IMR-90 (cell line): ENCODE data around the gene DNAH6. TPM values are rescaled to one million over a fixed set of nuclear protein-coding genes. Genes with fewer than 3 reads are reported as not detected.

Experiments
- ATAC-seq: fragments of 200-7000 bp; cut with Tn5 transposase; 2 replicates; pipeline ENCODE4 v1.9.1; 2020; ENCODE audit warnings: low read depth, mild to moderate bottlenecking, moderate library complexity
- BruUV-seq: library from RNA; stranded (reverse); fragments of 400-500 nt; replicated peaks from 2 replicates; lab custom pipeline; 2021; lab: Mats Ljungman, UMichigan
- CTCF ChIA-PET: fragments of 300-600 bp; formaldehyde crosslinking; extraction: SDS; loops from one replicate; lab custom pipeline; 2021; ENCODE audit warnings: antibody characterized with exemption; lab: Yijun Ruan, JAX
- POLR2A ChIA-PET: fragments of 300-600 bp; sonication (Branson Sonifier 250); formaldehyde crosslinking; loops from one replicate; lab custom pipeline; 2022; ENCODE audit warnings: antibody characterized with exemption; ENCODE audit not compliant: unreplicated experiment; lab: Charles Lee
- DNase-seq: peaks from one replicate; pipeline ENCODE4 v3.0.0; 2013
- H2AFZ ChIP-seq: replicated peaks from 2 replicates; pipeline ENCODE3; 2013; ENCODE audit warnings: low read length, mild to moderate bottlenecking; ENCODE audit not compliant: poor library complexity
- H2AK5ac ChIP-seq: 2 replicates; pipeline ENCODE4 v1.6.1; 2013; ENCODE audit warnings: low read depth, low read length, inconsistent platforms
- H2AK9ac ChIP-seq: replicated peaks from 2 replicates; pipeline ENCODE3; 2013; ENCODE audit warnings: mild to moderate bottlenecking, low read depth, low read length, moderate library complexity; ENCODE audit not compliant: poor library complexity
- H2BK120ac ChIP-seq: 2 replicates; pipeline ENCODE4 v1.6.1; 2013; ENCODE audit warnings: low read depth, low read length, inconsistent platforms
- H2BK15ac ChIP-seq: 3 replicates; pipeline ENCODE4 v1.6.1; 2013; ENCODE audit warnings: low read depth, low read length, inconsistent platforms
- H2BK20ac ChIP-seq: 2 replicates; pipeline ENCODE4 v1.6.1; 2013; ENCODE audit warnings: low read depth, mild to moderate bottlenecking, inconsistent platforms, low read length, moderate library complexity
- H2BK5ac ChIP-seq: 2 replicates; pipeline ENCODE4 v1.6.1; 2013; ENCODE audit warnings: mild to moderate bottlenecking, low read depth, low read length, inconsistent platforms; ENCODE audit not compliant: poor library complexity, severe bottlenecking
- H3K14ac ChIP-seq: replicated peaks from 2 replicates; pipeline ENCODE4 v1.6.1; 2013; ENCODE audit warnings: low read depth, low read length, inconsistent platforms
- H3K18ac ChIP-seq: 2 replicates; pipeline ENCODE4 v1.6.1; 2013; ENCODE audit warnings: low read depth, low read length, control low read depth
- H3K23ac ChIP-seq: 2 replicates; pipeline ENCODE4 v1.6.1; 2013; ENCODE audit warnings: low read depth, low read length, inconsistent platforms
- H3K27ac ChIP-seq: 2 replicates; pipeline ENCODE4 v1.5.1; 2013; ENCODE audit warnings: mild to moderate bottlenecking, control low read depth, low read length; ENCODE audit not compliant: insufficient read depth
- H3K27me3 ChIP-seq: 2 replicates; pipeline ENCODE4 v1.6.1; 2013; ENCODE audit warnings: low read length; ENCODE audit not compliant: control insufficient read depth, insufficient read depth
- H3K36me3 ChIP-seq: 2 replicates; pipeline ENCODE4 v1.6.1; 2013; ENCODE audit warnings: low read length, mixed read lengths; ENCODE audit not compliant: control insufficient read depth, insufficient read depth
- H3K4ac ChIP-seq: 2 replicates; pipeline ENCODE4 v1.6.1; 2013; ENCODE audit warnings: low read depth, low read length, inconsistent platforms
- H3K4me1 ChIP-seq: 2 replicates; pipeline ENCODE4 v1.6.1; 2013; ENCODE audit warnings: low read length, mixed read lengths; ENCODE audit not compliant: control insufficient read depth, insufficient read depth
- H3K4me2 ChIP-seq: 2 replicates; pipeline ENCODE4 v1.6.1; 2013; ENCODE audit warnings: low read depth, mild to moderate bottlenecking, control low read depth, low read length, moderate library complexity
- H3K4me3 ChIP-seq: 2 replicates; pipeline ENCODE4 v1.5.1; 2013; ENCODE audit warnings: low read depth, mild to moderate bottlenecking, control low read depth, low read length, moderate library complexity; ENCODE audit not compliant: insufficient read depth
- H3K56ac ChIP-seq: 2 replicates; pipeline ENCODE4 v1.6.1; 2013; ENCODE audit warnings: low read length, inconsistent platforms; ENCODE audit not compliant: insufficient read depth; ENCODE audit errors: extremely low read depth
- H3K79me1 ChIP-seq, 2 experiments: 2 replicates each; pipeline ENCODE4 v1.6.1; 2013; ENCODE audit warnings: low read length in 2 of 2, inconsistent platforms in 1 of 2, low read depth in 1 of 2
- H3K9ac ChIP-seq: 2 replicates; pipeline ENCODE4 v1.6.1; 2013; ENCODE audit warnings: low read depth, low read length, control low read depth
- H3K9me1 ChIP-seq: 2 replicates; pipeline ENCODE4 v1.6.1; 2013; ENCODE audit warnings: low read length, inconsistent platforms; ENCODE audit not compliant: insufficient read depth
- H3K9me3 ChIP-seq: 2 replicates; pipeline ENCODE4 v1.6.1; 2013; ENCODE audit warnings: low read length; ENCODE audit not compliant: control insufficient read depth, insufficient read depth
- H4K20me1 ChIP-seq: 2 replicates; pipeline ENCODE4 v1.6.1; 2013; ENCODE audit warnings: low read length, inconsistent platforms; ENCODE audit not compliant: insufficient read depth
- H4K5ac ChIP-seq: 2 replicates; pipeline ENCODE4 v1.6.1; 2013; ENCODE audit warnings: mild to moderate bottlenecking, low read depth, low read length, control low read depth
- H4K8ac ChIP-seq, 2 experiments: 2 replicates each; pipeline ENCODE4 v1.6.1; 2013; ENCODE audit warnings: low read depth in 2 of 2, low read length in 2 of 2, control low read depth in 1 of 2, inconsistent platforms in 1 of 2
- H4K91ac ChIP-seq: 2 replicates; pipeline ENCODE4 v1.6.1; 2013; ENCODE audit warnings: low read depth, low read length, inconsistent platforms; ENCODE audit not compliant: insufficient read depth
- CHD1 ChIP-seq: IDR thresholded peaks from 2 replicates; pipeline ENCODE4 v1.6.1; 2012; ENCODE audit warnings: low read depth, low read length, improper control_type of control experiment
- MAFK ChIP-seq: IDR thresholded peaks from 2 replicates; pipeline ENCODE4 v1.6.1; 2012; ENCODE audit warnings: low read depth, low read length, improper control_type of control experiment
- MAZ ChIP-seq: IDR thresholded peaks from 2 replicates; pipeline ENCODE4 v1.6.1; 2012; ENCODE audit warnings: low read depth, mild to moderate bottlenecking, low read length, improper control_type of control experiment, moderate library complexity, borderline replicate concordance
- MXI1 ChIP-seq: IDR thresholded peaks from 2 replicates; pipeline ENCODE4 v1.6.1; 2012; ENCODE audit warnings: low read depth, mild to moderate bottlenecking, low read length, moderate library complexity, borderline replicate concordance
- NFE2L2 ChIP-seq: fragments of 150-350 bp; IDR thresholded peaks from 2 replicates; pipeline ENCODE4 v1.6.1; 2016; ENCODE audit warnings: low read depth, mild to moderate bottlenecking, low read length
- RAD21 ChIP-seq: IDR thresholded peaks from 2 replicates; pipeline ENCODE4 v1.6.1; 2012; ENCODE audit warnings: low read length, improper control_type of control experiment
- RFX5 ChIP-seq: IDR thresholded peaks from 2 replicates; pipeline ENCODE4 v1.8.0; 2012; ENCODE audit warnings: low read depth, mild to moderate bottlenecking, low read length, moderate library complexity
- dilution Hi-C: fragments of 300-500 bp; cut with HindIII; formaldehyde crosslinking; loops from one replicate; pipeline ENCODE4 v1.14.3; 2018; ENCODE audit warnings: low sequenced_read_pairs; ENCODE audit not compliant: unreplicated experiment
- in situ Hi-C: fragments of 300-500 bp; cut with MboI; formaldehyde crosslinking; loops from 3 replicates; pipeline ENCODE4 v1.14.3; 2019; ENCODE audit warnings: low sequenced_read_pairs, inconsistent platforms, mixed read lengths
- intact Hi-C: fragments of 100-400 bp; cut with micrococcal nuclease; formaldehyde crosslinking; loops from 2 replicates; pipeline ENCODE4 v1.10.0; 2022
- polyA plus RNA-seq, 3 experiments: library from polyadenylated mRNA; depleted of rRNA; stranded (reverse); fragments of >200 nt; gene quantifications; 2 replicates each; pipeline ENCODE4 v1.2.3, GENCODE V29; 2012; ENCODE audit warnings: low replicate concordance in 1 of 3
- total RNA-seq: library from RNA; depleted of rRNA; stranded (reverse); fragments of >200 nt; gene quantifications from 2 replicates; pipeline ENCODE4 v1.2.3, GENCODE V29; 2012
- TF ChIP-seq, protein P1 (sequence below): fragments of 150-350 bp; IDR thresholded peaks from 2 replicates; pipeline ENCODE4 v1.6.1; 2016; ENCODE audit warnings: low read depth, mild to moderate bottlenecking, low read length, moderate library complexity, borderline replicate concordance

The DNAH6 gene
- total and polyA plus RNA-seq, 2 of the 4 experiments (the other 2 are of a cell fraction), result under 0.01 to 0.07 TPM

DNA sequence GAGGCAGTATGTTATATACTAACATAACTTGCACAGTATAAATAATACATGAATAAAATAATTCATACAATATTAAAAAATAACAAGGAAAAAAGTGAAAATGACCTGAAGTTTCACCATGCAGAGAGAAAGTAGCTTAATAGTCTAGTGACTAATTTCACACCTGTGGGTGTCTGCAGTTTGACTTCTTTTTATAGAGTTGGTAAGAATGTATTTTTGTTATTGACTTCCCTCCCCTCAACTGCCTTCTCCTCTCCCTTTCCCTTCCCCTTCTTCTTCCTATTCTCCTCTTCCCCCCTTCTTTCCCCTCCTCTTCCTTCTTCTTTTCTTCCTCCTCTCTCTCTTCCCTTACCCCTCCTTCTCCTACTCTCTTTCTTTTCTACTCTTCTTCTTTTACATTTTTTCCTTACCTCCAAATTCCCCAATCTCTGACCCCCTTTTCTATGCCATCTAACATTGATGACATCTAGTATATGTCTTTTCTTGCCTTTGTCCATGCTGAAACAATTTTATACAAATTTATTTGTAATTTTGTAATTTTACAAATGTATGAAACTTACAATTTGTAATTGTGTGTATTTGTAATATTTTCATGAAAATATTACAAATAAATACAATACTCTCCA is 3.1 kb downstream of the DNAH6 start:
- H3K79me1 ChIP-seq, result no peaks in the 10 kb centered on the region
- ChIA-PET POLR2A (no interaction called here), CTCF (no interaction called here)
- H3K56ac ChIP-seq, result no peak overlapping the region
- peaks cover 6% of the 10 kb centered on the region; the same call in 1 of the 2 replicates for H3K9me1 ChIP-seq
- intact Hi-C loops (no loop called here), in situ Hi-C loops (no loop called here), dilution Hi-C loops (no loop called here)
- no peaks in the 10 kb centered on the region for H3K4me1 ChIP-seq
- H2BK120ac ChIP-seq, result no peak overlapping the region
- no peak overlapping the region for H2BK15ac ChIP-seq
- no peak overlapping the region for H3K4me2 ChIP-seq
- H2BK5ac ChIP-seq, result no peak overlapping the region
- no peak for DNase-seq
- H3K36me3 ChIP-seq, result no peaks in the 10 kb centered on the region
- peaks cover 3% of the 10 kb centered on the region; the same call in 1 of the 2 replicates for H3K27me3 ChIP-seq
- no peak overlapping the region for H2AFZ ChIP-seq
- ATAC-seq, result no peak
- H2AK9ac ChIP-seq, result no peak overlapping the region
- no peak overlapping the region for H3K14ac ChIP-seq
- H3K18ac ChIP-seq, result no peak overlapping the region
- no peak overlapping the region for H3K9ac ChIP-seq
- no peak overlapping the region for H4K5ac ChIP-seq
- TF ChIP-seq, protein P1, sequence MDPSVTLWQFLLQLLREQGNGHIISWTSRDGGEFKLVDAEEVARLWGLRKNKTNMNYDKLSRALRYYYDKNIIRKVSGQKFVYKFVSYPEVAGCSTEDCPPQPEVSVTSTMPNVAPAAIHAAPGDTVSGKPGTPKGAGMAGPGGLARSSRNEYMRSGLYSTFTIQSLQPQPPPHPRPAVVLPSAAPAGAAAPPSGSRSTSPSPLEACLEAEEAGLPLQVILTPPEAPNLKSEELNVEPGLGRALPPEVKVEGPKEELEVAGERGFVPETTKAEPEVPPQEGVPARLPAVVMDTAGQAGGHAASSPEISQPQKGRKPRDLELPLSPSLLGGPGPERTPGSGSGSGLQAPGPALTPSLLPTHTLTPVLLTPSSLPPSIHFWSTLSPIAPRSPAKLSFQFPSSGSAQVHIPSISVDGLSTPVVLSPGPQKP, result no peak
- TF ChIP-seq NFE2L2, result no peak
- TF ChIP-seq MAFK, result no peak
- TF ChIP-seq CHD1, result no peak
- no peak for TF ChIP-seq MAZ
- TF ChIP-seq RFX5, result no peak
- TF ChIP-seq RAD21, result no peak
- no peak for TF ChIP-seq MXI1
- no peak overlapping the region for H4K8ac ChIP-seq
- H4K20me1 ChIP-seq, result no peaks in the 10 kb centered on the region
- no TSS peak for BruUV-seq
- no peak overlapping the region for H4K91ac ChIP-seq
- H2AK5ac ChIP-seq, result no peak overlapping the region
- no peak overlapping the region for H3K23ac ChIP-seq
- no peak overlapping the region for H3K4me3 ChIP-seq
- no peaks in the 10 kb centered on the region for H3K9me3 ChIP-seq
- H3K4ac ChIP-seq, result no peak overlapping the region
- H3K27ac ChIP-seq, result no peak overlapping the region
- no peak overlapping the region for H2BK20ac ChIP-seq
